ENCODE results near the gene SEPTIN6.

Gene SEPTIN6

DNA sequence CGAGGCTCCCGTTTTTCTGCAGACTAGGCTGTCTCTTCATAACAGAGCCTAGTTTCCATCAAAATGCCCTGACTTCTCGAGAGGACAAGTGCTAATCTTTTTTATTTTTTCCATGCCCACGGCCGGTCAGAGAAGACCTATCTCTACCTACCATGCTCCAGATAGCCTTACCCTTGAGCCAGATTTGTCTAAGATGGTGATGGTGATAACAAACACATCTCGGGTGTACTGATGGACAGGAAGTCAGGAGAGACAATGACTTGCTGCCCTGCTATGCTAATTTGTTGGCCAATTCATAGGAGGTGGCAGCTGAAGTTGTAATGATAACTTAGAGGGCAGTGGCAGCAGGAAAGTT is 44.6 kb downstream of the SEPTIN6 start:
- no peak for DNase-seq (ENCODE audit: low read depth)

DNA sequence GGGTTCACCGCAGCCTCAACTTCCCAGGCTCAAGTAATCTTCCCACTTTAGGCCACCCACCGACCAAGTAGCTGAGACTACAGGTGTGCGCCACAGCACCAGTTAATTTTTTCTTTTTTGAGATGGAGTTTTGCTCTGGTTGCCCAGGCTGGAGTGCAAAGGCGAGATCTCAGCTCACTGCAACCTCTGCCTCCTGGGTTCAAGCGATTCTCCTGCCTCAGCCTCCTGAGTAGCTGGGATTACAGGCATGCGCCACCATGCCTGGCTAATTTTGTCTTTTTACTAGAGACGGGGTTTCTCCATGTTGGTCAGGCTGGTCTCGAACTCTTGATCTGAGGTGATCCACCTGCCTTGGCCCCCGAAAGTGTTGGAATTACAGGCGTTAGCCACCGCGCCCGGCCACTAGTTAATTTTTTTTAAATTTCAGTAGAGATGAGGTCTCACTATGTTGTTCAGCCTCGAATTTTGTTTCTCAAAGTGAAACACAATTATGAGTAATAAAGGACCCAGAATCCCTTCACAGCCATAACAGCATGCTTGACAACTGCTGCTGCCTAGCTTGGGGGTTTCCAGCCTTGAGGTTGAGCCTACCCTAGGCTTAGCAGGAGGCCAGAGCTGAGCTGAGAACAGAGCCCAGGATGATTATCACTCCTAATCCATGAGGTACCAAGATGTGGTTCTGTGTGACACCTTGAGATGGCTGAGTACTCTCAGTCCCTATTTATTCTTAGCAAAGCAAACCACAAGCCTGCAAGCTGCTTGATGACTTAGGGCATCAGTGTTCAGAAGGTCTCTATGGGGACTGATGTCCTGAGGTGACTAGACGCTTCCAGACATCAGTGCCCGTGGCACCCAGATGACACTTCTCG is 45.2 kb downstream of the SEPTIN6 start:
- DNase-seq (ENCODE audit: low read depth) = no peak

DNA sequence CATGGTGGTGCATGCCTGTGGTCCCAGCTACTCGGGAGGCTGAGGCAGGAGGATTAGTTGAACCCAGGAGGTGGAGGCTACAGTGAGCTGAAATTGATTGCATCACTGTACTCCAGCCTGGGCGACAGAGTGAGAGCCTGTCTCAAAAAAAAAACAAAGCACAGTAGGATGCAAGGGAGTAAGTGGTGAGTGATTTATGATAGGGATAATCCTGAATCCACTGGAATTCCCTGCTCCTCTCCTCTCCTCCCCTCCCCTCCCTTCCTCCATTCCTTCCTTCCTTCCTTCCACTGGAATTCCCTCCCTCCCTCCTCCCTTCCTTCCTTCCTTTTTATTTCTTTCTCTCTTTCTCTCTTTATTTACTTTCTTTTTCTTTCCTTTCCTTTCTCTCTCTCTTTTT is 45.9 kb downstream of the SEPTIN6 start:
- DNase-seq (ENCODE audit: low read depth) = no peak

DNA sequence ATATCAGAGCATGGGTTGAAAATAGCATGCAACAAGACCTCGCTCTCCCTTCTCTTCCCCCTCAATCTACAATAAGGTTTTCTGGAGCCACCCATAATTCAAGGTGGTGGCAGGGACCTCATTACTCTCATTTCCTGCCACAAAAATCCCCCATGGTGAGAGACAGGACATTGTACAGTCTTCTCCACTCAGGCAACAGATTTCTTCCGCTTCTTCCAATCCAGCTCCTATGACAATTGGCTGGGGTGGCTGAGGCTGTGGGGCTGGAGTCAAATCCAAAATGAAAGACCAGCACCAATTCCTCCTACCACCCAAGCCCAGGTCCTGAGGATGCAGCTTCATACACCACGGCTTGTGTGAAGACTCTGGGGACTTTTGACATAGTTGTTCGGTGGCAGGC is 46.5 kb downstream of the SEPTIN6 start:
- DNase-seq (ENCODE audit: low read depth) = no peak

DNA sequence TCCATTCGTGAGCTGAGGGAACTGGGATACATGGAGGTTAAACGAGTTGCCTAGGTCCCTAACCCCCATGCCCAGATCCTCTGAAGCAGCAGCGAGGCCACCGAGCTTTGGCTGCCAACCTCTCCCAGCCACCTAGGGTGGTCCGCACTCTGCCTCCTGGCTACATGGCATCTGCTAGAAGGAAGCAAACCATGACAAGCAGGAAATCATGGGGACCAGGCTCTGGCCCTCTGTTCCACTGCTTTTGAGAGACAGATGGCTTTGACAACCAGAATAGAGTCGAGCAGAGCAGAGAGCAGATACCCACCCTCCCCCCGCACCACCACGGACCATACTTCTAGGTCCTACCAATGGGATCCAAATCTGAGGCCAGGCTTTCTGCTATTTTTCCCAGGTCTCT is 49.3 kb downstream of the SEPTIN6 start:
- DNase-seq (ENCODE audit: low read depth) = no peak
